Uterus (tissue), 4 donors: ENCODE measurements around the gene PTPRU. TPM values are rescaled to one million over a fixed set of nuclear protein-coding genes. Genes with fewer than 3 reads are reported as not detected.

ENCODE experiments used
- DNase-seq, 2 donors: peaks; one replicate each; pipeline ENCODE4 v3.0.0-alpha.2; 2019 to 2020
- H3K27ac ChIP-seq, 2 donors: fragments of 200-600 bp; sonication (generic); 1 replicate in 1 of 2; 2 replicates in 1 of 2; pipeline ENCODE4 v1.5.1; 2016 to 2018
- H3K27me3 ChIP-seq, 2 donors: fragments of 200-600 bp; sonication (generic); one replicate each; pipeline ENCODE4 v1.5.1; 2018 to 2019; ENCODE audit warnings: control low read depth in 1 of 2
- H3K36me3 ChIP-seq, 2 donors: fragments of 200-600 bp; sonication (generic); one replicate each; pipeline ENCODE4 v1.5.1; 2019; ENCODE audit warnings: control low read depth in 1 of 2
- H3K4me1 ChIP-seq, 2 donors: fragments of 200-600 bp; sonication (generic); one replicate each; pipeline ENCODE4 v1.5.1; 2018 to 2019; ENCODE audit warnings: control low read depth in 1 of 2
- H3K4me3 ChIP-seq, 2 donors: fragments of 200-600 bp; sonication (generic); 1 replicate in 1 of 2; 2 replicates in 1 of 2; pipeline ENCODE4 v1.5.1; 2018 to 2019; ENCODE audit warnings: mild to moderate bottlenecking in 1 of 2
- H3K9me3 ChIP-seq, 2 donors: fragments of 200-600 bp; sonication (generic); one replicate each; pipeline ENCODE4 v1.5.1; 2019; ENCODE audit warnings: control low read depth in 1 of 2
- CTCF ChIP-seq, 4 experiments: fragments of 200-600 bp in 2 of 4; fragments of 450-650 bp in 2 of 4; sonication (generic) in 2 of 4; IDR thresholded peaks; one replicate each; pipeline ENCODE4 v1.5.1; 2016 to 2019; ENCODE audit warnings: antibody characterized with exemption in 4 of 4, mild to moderate bottlenecking in 2 of 4, moderate library complexity in 1 of 4
- POLR2A ChIP-seq, 2 donors: fragments of 450-650 bp; IDR thresholded peaks; one replicate each; pipeline ENCODE4 v1.6.1; 2016; ENCODE audit warnings: antibody characterized with exemption in 2 of 2, mild to moderate bottlenecking in 1 of 2, moderate library complexity in 1 of 2
- intact Hi-C: fragments of 100-400 bp; cut with DNase I; formaldehyde crosslinking; loops from one replicate; pipeline ENCODE4 v1.15.1; 2023; ENCODE audit warnings: low total_unique reads
- total RNA-seq, 4 donors: library from RNA; depleted of rRNA in 3 of 4; stranded (reverse); fragments of >200 nt in 3 of 4; gene quantifications; one replicate each; pipeline versions ENCODE4 v1.1.0 to v1.2.4, GENCODE V29; 2014 to 2023
- donor health status: DM: yes; HTN: yes; CAD: no.

PTPRU gene
- total RNA-seq, 4 donors from 2014 or later, result 9.5 to 48.2 (median 33.4) TPM

GRCh38 chr1:29364101-29364678 is 127.9 kb downstream of the PTPRU start:
- Histone ChIP-seq H3K4me1 (no peaks in the 10 kb centered on the region), H3K9me3 (no peaks in the 10 kb centered on the region), H3K27ac (no peak overlapping the region), H3K4me3 (no peak overlapping the region), H3K27me3 (no peaks in the 10 kb centered on the region), H3K36me3 (no peaks in the 10 kb centered on the region)
- intact Hi-C loops, result no loop called here
- no peak for DNase-seq
- TF ChIP-seq POLR2A (IDR thresholded peaks at IDR 0.05) (no peak), CTCF (IDR thresholded peaks at IDR 0.05) (no peak)

GRCh38 chr1:29365906-29366670 is 129.8 kb downstream of the PTPRU start:
- Histone ChIP-seq H3K36me3 (no peaks in the 10 kb centered on the region), H3K4me1 (no peaks in the 10 kb centered on the region), H3K27me3 (no peaks in the 10 kb centered on the region), H3K4me3 (no peak overlapping the region), H3K9me3 (no peaks in the 10 kb centered on the region), H3K27ac (no peak overlapping the region)
- intact Hi-C loops, result no loop called here
- DNase-seq, result no peak
- TF ChIP-seq POLR2A (IDR thresholded peaks at IDR 0.05), result no peak
- no peak for TF ChIP-seq CTCF (IDR thresholded peaks at IDR 0.05)

GRCh38 chr1:29368936-29369932 is 132.9 kb downstream of the PTPRU start:
- Histone ChIP-seq H3K4me3 (no peak overlapping the region), H3K27ac (no peak overlapping the region), H3K27me3 (no peaks in the 10 kb centered on the region), H3K36me3 (no peaks in the 10 kb centered on the region), H3K9me3 (no peaks in the 10 kb centered on the region), H3K4me1 (no peaks in the 10 kb centered on the region)
- no peak for DNase-seq
- TF ChIP-seq POLR2A (IDR thresholded peaks at IDR 0.05) (no peak), CTCF (IDR thresholded peaks at IDR 0.05) (no peak)
- intact Hi-C loops, result no loop called here

- Histone ChIP-seq H3K27me3 (no peaks in the 10 kb centered on the region), H3K27ac (no peak overlapping the region), H3K4me1 (no peaks in the 10 kb centered on the region), H3K4me3 (no peak overlapping the region), H3K9me3 (no peaks in the 10 kb centered on the region), H3K36me3 (no peaks in the 10 kb centered on the region)
- DNase-seq, result no peak
- intact Hi-C loops, result no loop called here
- no peak for TF ChIP-seq CTCF (IDR thresholded peaks at IDR 0.05)
- TF ChIP-seq POLR2A (IDR thresholded peaks at IDR 0.05), result no peak
These were observed 133.7 kb downstream of the PTPRU start for GRCh38 chr1:29370067-29370466.
